HG02623 (cell line): ENCODE measurements around the gene IZUMO4.

Experiments used
- ATAC-seq: cut with Tn5 transposase; IDR thresholded peaks from one replicate; pipeline ENCODE4 v1.9.1; 2021; ENCODE audit warnings: moderate library complexity; ENCODE audit not compliant: unreplicated experiment

IZUMO4 gene

GRCh38 chr19:2058570-2059421 is 37.9 kb upstream of the IZUMO4 start:
- ATAC-seq, result no peak

- no peak for ATAC-seq
Observed at GRCh38 chr19:2059422-2060201, 37.1 kb upstream of the IZUMO4 start.

- peak; percentile 18 for ATAC-seq
Observed at GRCh38 chr19:2060884-2061494, 35.7 kb upstream of the IZUMO4 start.

GRCh38 chr19:2061495-2062388 is 35.0 kb upstream of the IZUMO4 start:
- peak; percentile 78 for ATAC-seq

- ATAC-seq, result no peak
Observed at GRCh38 chr19:2062389-2062729, 34.4 kb upstream of the IZUMO4 start.

- no peak for ATAC-seq
Observed at GRCh38 chr19:2062770-2063169, 33.9 kb upstream of the IZUMO4 start.

GRCh38 chr19:2063824-2064223 is 32.9 kb upstream of the IZUMO4 start:
- no peak for ATAC-seq

- ATAC-seq, result no peak
Observed at GRCh38 chr19:2064395-2064787, 32.3 kb upstream of the IZUMO4 start.

GRCh38 chr19:2064788-2065524 is 31.8 kb upstream of the IZUMO4 start:
- ATAC-seq, result no peak

- no peak for ATAC-seq
Observed at GRCh38 chr19:2070436-2070827, 26.3 kb upstream of the IZUMO4 start.

- ATAC-seq, result no peak
Observed at GRCh38 chr19:2070986-2071673, 25.6 kb upstream of the IZUMO4 start.

- ATAC-seq, result no peak
Observed at GRCh38 chr19:2072757-2073551, 23.8 kb upstream of the IZUMO4 start.

- no peak for ATAC-seq
Observed at GRCh38 chr19:2076526-2076944, 20.2 kb upstream of the IZUMO4 start.

- no peak for ATAC-seq
Observed at GRCh38 chr19:2077398-2077797, 19.3 kb upstream of the IZUMO4 start.

- no peak for ATAC-seq
Observed at GRCh38 chr19:2077833-2078619, 18.7 kb upstream of the IZUMO4 start.

GRCh38 chr19:2079076-2079864 is 17.4 kb upstream of the IZUMO4 start:
- no peak for ATAC-seq

GRCh38 chr19:2079865-2080301 is 16.8 kb upstream of the IZUMO4 start:
- ATAC-seq, result no peak
